Keratinocyte (primary cell): Measurements from ENCODE around the gene SMC3. TPM values are rescaled to one million over a fixed set of nuclear protein-coding genes. Genes with fewer than 3 reads are reported as not detected.

Source experiments
- DNase-seq: peaks from one replicate; pipeline ENCODE4 v3.0.0-alpha.2; 2011; ENCODE audit warnings: low read depth, missing footprints, low spot score
- FAIRE-seq: peaks from 2 replicates; lab custom pipeline; 2011; peaks lifted over from hg19 to GRCh38; lab: Jason Lieb, UNC
- H2AFZ ChIP-seq: 2 replicates; pipeline ENCODE4 v1.6.0; 2012; ENCODE audit warnings: low read length, control low read depth, inconsistent platforms; ENCODE audit not compliant: control insufficient read depth
- H3K27ac ChIP-seq: 2 replicates; pipeline ENCODE4 v1.5.1; 2011; ENCODE audit warnings: low read length; ENCODE audit not compliant: control insufficient read depth, insufficient read depth
- H3K27me3 ChIP-seq: 3 replicates; pipeline ENCODE4 v1.6.0; 2011; ENCODE audit warnings: low read length; ENCODE audit not compliant: control insufficient read depth, insufficient read depth; ENCODE audit errors: extremely low read depth
- H3K36me3 ChIP-seq, 2 experiments: 2 replicates in 1 of 2; 3 replicates in 1 of 2; pipeline ENCODE4 v1.5.1; 2011; ENCODE audit warnings: low read length in 2 of 2, mild to moderate bottlenecking in 1 of 2; ENCODE audit not compliant: control insufficient read depth in 2 of 2, insufficient read depth in 2 of 2; ENCODE audit errors: extremely low read depth in 1 of 2
- H3K4me1 ChIP-seq: 3 replicates; pipeline ENCODE4 v1.5.1; 2011; ENCODE audit warnings: low read length; ENCODE audit not compliant: control insufficient read depth, insufficient read depth; ENCODE audit errors: extremely low read depth
- H3K4me2 ChIP-seq: 3 replicates; pipeline ENCODE4 v1.6.0; 2011; ENCODE audit warnings: low read depth, low read length; ENCODE audit not compliant: control insufficient read depth, insufficient read depth; ENCODE audit errors: extremely low read depth
- H3K4me3 ChIP-seq, 3 experiments: fragments of 200-600 bp in 1 of 3; sonication (generic) in 1 of 3; 2 replicates in 2 of 3; 3 replicates in 1 of 3; pipeline ENCODE4 v1.5.1; 2011 to 2016; ENCODE audit warnings: low read length in 3 of 3, mild to moderate bottlenecking in 3 of 3, control low read depth in 2 of 3, inconsistent platforms in 1 of 3, low read depth in 1 of 3, mixed read lengths in 1 of 3, mixed run types in 1 of 3, moderate library complexity in 1 of 3; ENCODE audit not compliant: control insufficient read depth in 2 of 3, insufficient read depth in 2 of 3; ENCODE audit errors: extremely low read depth in 1 of 3
- H3K79me2 ChIP-seq: 2 replicates; pipeline ENCODE4 v1.6.0; 2012; ENCODE audit warnings: low read length; ENCODE audit not compliant: control insufficient read depth, insufficient read depth
- H3K9ac ChIP-seq: 3 replicates; pipeline ENCODE4 v1.6.0; 2011; ENCODE audit warnings: low read length; ENCODE audit not compliant: control insufficient read depth, insufficient read depth; ENCODE audit errors: extremely low read depth
- H3K9me1 ChIP-seq: 3 replicates; pipeline ENCODE4 v1.6.0; 2011; ENCODE audit warnings: low read length; ENCODE audit not compliant: control insufficient read depth, insufficient read depth; ENCODE audit errors: extremely low read depth
- H3K9me3 ChIP-seq: 2 replicates; pipeline ENCODE4 v1.5.1; 2012; ENCODE audit warnings: low read depth, low read length; ENCODE audit not compliant: control insufficient read depth
- H4K20me1 ChIP-seq: 3 replicates; pipeline ENCODE4 v1.6.0; 2011; ENCODE audit warnings: low read length; ENCODE audit not compliant: control insufficient read depth, insufficient read depth; ENCODE audit errors: extremely low read depth
- EZH2 ChIP-seq: IDR thresholded peaks from one replicate; pipeline ENCODE4 v1.6.1; 2012; ENCODE audit warnings: inconsistent platforms, mild to moderate bottlenecking, low read length, moderate library complexity
- dilution Hi-C: fragments of 300-500 bp; cut with MboI; formaldehyde crosslinking; loops from one replicate; pipeline ENCODE4 v1.7.0; 2020; ENCODE audit warnings: low sequenced_read_pairs; ENCODE audit not compliant: extremely low pct_ligation_motif_present
- polyA plus RNA-seq, 5 experiments: library from polyadenylated mRNA; depleted of rRNA in 3 of 5; stranded (reverse) in 3 of 5; stranded (forward) in 1 of 5; unstranded in 1 of 5; fragments of >200 nt; gene quantifications; 1 replicate in 1 of 5; 2 replicates in 3 of 5; 3 replicates in 1 of 5; pipeline versions ENCODE4 v1.2.1 to v1.2.3, GENCODE V29; 2011 to 2012; ENCODE audit warnings: missing spikeins in 2 of 5, low read depth in 1 of 5, low replicate concordance in 1 of 5
- TF ChIP-seq, protein P1 (sequence below), 3 experiments: IDR thresholded peaks in 1 of 3; conservative IDR thresholded peaks in 1 of 3; optimal IDR thresholded peaks in 1 of 3; 2 replicates in 2 of 3; 3 replicates in 1 of 3; pipeline versions ENCODE3 to v1.5.1; 2011; ENCODE audit warnings: low read length in 3 of 3, mild to moderate bottlenecking in 3 of 3, moderate library complexity in 2 of 3, control low read depth in 1 of 3, inconsistent platforms in 1 of 3; ENCODE audit not compliant: insufficient read depth in 2 of 3; ENCODE audit errors: extremely low read depth in 1 of 3

The SMC3 gene
- polyA plus RNA-seq, 1 donor (not counting 4 experiments of a cell fraction or from before 2014, with no cell fraction given) = 16.3 TPM

DNA sequence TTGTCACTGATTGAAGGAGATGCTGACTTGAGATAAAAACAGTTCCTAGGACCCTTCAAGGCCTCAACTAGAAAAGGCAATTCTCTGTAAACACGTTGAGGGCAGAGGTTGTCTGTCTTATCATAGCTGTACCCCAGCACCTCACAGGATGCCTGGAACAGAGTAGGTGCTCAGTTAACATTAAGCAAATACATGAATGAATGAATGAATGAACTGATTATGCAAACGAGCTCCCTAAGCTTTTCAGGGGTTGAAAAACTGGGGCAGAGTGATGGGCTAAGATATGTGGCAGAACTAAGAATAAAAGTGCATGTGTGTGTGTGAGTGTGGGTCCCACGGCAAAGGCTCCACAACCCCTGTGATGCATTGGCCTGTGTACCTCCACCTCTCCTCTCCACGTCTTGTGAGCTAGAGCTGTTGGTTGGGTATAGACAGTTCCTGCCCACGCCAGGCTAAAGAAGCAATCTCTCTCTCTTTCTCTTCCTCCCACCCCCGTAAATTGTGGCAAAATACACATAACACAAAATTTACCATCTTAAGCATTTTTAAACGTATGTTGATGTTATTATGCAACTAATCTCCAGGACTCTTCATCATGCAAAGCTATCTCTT, 20.9 kb upstream of the SMC3 start:
- no peaks in the 10 kb centered on the region for H3K9me1 ChIP-seq
- FAIRE-seq (no peak), DNase-seq (no peak)
- H3K4me1 ChIP-seq = no peaks in the 10 kb centered on the region
- no peaks in the 10 kb centered on the region for H3K27me3 ChIP-seq
- dilution Hi-C loops = no loop called here
- H3K36me3 ChIP-seq = no peaks in the 10 kb centered on the region
- H3K9ac ChIP-seq = no peak overlapping the region
- H4K20me1 ChIP-seq = no peaks in the 10 kb centered on the region
- no peak overlapping the region for H3K4me2 ChIP-seq
- TF ChIP-seq, protein P1, sequence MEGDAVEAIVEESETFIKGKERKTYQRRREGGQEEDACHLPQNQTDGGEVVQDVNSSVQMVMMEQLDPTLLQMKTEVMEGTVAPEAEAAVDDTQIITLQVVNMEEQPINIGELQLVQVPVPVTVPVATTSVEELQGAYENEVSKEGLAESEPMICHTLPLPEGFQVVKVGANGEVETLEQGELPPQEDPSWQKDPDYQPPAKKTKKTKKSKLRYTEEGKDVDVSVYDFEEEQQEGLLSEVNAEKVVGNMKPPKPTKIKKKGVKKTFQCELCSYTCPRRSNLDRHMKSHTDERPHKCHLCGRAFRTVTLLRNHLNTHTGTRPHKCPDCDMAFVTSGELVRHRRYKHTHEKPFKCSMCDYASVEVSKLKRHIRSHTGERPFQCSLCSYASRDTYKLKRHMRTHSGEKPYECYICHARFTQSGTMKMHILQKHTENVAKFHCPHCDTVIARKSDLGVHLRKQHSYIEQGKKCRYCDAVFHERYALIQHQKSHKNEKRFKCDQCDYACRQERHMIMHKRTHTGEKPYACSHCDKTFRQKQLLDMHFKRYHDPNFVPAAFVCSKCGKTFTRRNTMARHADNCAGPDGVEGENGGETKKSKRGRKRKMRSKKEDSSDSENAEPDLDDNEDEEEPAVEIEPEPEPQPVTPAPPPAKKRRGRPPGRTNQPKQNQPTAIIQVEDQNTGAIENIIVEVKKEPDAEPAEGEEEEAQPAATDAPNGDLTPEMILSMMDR (optimal IDR thresholded peaks at IDR 0.05 in 1 of 3, IDR thresholded peaks at IDR 0.05 in 1 of 3, conservative IDR thresholded peaks at IDR 0.05 in 1 of 3; ENCODE audit: extremely low read depth in 1 of 3, insufficient read depth in 2 of 3, low read length in 3 of 3) = no peak
- no peak for TF ChIP-seq EZH2
- H3K9me3 ChIP-seq = no peaks in the 10 kb centered on the region
- no peak overlapping the region for H3K27ac ChIP-seq
- H3K4me3 ChIP-seq = no peak overlapping the region
- no peak overlapping the region for H2AFZ ChIP-seq
- no peaks in the 10 kb centered on the region for H3K79me2 ChIP-seq

DNA sequence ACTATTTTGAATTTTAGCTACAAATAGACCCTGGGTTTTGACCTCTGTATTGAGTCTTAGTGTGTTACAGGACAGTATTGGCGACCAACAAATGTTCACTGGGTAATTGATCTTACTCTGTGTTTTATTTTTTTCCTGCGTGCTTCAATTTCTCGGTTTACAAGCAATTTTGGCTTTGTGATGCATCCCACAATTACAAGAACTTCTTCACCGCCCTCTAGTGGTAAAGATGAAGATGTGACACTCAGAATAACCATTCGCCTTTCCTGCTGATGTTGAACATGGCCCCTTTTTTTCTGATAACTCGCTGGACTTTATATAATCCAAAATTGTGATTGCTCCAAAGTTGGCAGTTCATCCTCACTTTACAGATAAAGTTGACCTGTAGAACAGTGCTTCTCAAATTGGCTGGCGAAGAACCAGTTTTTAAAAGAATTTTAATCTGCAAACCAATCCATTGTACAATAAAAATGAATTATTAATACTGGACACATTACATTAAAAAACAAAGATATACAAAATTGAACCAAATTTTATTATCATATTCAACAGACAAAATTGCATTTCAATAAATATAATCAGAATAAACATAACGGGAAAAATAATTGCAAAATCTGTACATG, 20.2 kb upstream of the SMC3 start:
- Histone ChIP-seq H3K27me3 (no peaks in the 10 kb centered on the region), H4K20me1 (no peaks in the 10 kb centered on the region), H3K36me3 (no peaks in the 10 kb centered on the region), H3K4me2 (no peak overlapping the region), H3K9ac (no peak overlapping the region), H3K79me2 (no peaks in the 10 kb centered on the region), H3K4me1 (no peaks in the 10 kb centered on the region), H3K9me3 (no peaks in the 10 kb centered on the region), H3K4me3 (no peak overlapping the region), H3K9me1 (no peaks in the 10 kb centered on the region), H2AFZ (no peak overlapping the region), H3K27ac (no peak overlapping the region)
- no peak for DNase-seq
- TF ChIP-seq, protein P1 (optimal IDR thresholded peaks at IDR 0.05 in 1 of 3, IDR thresholded peaks at IDR 0.05 in 1 of 3, conservative IDR thresholded peaks at IDR 0.05 in 1 of 3; ENCODE audit: extremely low read depth in 1 of 3, insufficient read depth in 2 of 3, low read length in 3 of 3) = peak; percentile 62 to 65 (median 64)
- TF ChIP-seq EZH2 = no peak
- dilution Hi-C loops = no loop called here
- FAIRE-seq = peak; percentile 78
